Bronchial epithelial cell (primary cell): ENCODE measurements around the gene KRT4. TPM values are rescaled to one million over a fixed set of nuclear protein-coding genes. Genes with fewer than 3 reads are reported as not detected.

Experiments used
- DNase-seq: peaks from one replicate; pipeline ENCODE4 v3.0.0-alpha.2; 2010; ENCODE audit warnings: low read depth
- FAIRE-seq: peaks from 2 replicates; lab custom pipeline; 2011; peaks lifted over from hg19 to GRCh38; lab: Jason Lieb, UNC
- H3K27me3 ChIP-seq: 2 replicates; pipeline ENCODE4 v1.5.1; 2011; ENCODE audit warnings: low read length; ENCODE audit not compliant: control insufficient read depth, insufficient read depth
- H3K36me3 ChIP-seq: 2 replicates; pipeline ENCODE4 v1.5.1; 2011; ENCODE audit warnings: low read length; ENCODE audit not compliant: control insufficient read depth, insufficient read depth
- H3K4me3 ChIP-seq: 2 replicates; pipeline ENCODE4 v1.5.1; 2011; ENCODE audit warnings: mild to moderate bottlenecking, low read depth, low read length, control low read depth
- CTCF ChIP-seq: IDR thresholded peaks from 2 replicates; pipeline ENCODE4 v1.5.1; 2011; ENCODE audit warnings: mild to moderate bottlenecking, moderate library complexity, low read length, control low read depth, inconsistent platforms; ENCODE audit not compliant: insufficient read depth, severe bottlenecking
- total RNA-seq: library from RNA; depleted of rRNA; stranded (reverse); fragments of >200 nt; gene quantifications from 2 replicates; pipeline ENCODE4 v1.2.1, GENCODE V29; 2014

Gene KRT4
- total RNA-seq, 1 donor from 2014 or later, result 66.6 TPM

DNA sequence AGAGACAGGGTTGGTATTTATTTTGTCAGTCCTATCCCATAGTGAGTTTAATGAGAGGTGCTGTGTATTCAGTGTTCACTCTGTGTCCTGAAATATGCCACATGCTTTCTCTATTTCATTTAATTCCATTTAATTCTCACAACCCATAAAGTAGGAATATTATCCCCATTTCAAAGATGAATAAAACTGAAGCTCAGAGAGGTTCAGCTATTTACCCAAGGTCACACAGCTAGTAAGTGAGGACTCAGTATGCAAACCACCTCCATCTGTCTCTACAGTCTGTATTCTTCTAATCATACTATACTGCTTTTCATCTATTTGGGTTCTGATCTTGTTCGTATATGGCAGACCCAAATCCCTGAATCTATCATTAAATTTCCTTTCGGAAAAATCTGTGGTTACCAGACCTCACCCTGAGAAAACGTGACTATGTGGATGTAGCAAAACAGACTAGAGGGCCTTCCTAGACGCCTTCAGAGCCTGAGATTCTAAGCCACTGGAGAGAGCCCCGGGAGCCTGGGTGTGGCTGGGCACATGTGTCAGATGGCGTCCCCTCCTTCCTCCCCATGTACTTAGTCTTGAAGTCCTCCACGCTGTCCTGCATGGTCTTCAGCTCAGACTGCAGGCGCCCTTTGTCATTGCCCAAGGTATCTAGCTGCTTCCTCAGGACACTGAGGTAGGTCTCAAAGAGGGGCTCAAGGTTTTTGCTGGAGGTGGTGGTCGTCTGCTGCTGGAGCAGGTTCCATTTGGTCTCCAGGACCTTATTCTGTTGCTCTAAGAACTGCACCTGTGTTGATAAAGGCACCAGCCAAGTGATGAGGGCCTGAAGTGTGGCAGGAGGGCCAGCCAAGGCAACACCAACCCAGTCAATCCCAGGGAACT is 2.5 kb downstream of the KRT4 start:
- no peak for FAIRE-seq

DNA sequence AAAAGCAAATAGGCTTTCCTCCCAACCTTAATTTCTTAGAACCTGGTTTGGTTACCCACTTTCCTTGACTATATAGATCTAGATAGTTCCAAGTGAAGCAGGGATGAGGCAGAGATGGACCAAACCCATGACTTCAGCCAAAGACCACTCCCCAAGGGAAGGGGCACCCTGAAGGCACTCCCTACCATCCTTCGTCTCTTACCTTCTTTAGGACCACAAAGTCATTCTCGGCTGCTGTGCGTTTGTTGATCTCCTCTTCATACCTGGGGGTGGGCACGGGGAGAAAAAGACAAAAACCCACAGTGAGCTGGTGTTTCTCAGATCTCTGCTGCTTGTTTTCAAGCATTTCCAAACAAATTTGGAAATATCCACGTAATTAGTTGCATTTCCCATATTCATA is 3.4 kb downstream of the KRT4 start:
- DNase-seq, result no peak

More for the DNA sequence above, 2.5 kb downstream of the KRT4 start:
- peaks cover 5% of the 10 kb centered on the region for H3K27me3 ChIP-seq
- TF ChIP-seq CTCF, result no peak
- no peaks in the 10 kb centered on the region for H3K36me3 ChIP-seq
- DNase-seq, result no peak
- H3K4me3 ChIP-seq, result no peak overlapping the region

DNA sequence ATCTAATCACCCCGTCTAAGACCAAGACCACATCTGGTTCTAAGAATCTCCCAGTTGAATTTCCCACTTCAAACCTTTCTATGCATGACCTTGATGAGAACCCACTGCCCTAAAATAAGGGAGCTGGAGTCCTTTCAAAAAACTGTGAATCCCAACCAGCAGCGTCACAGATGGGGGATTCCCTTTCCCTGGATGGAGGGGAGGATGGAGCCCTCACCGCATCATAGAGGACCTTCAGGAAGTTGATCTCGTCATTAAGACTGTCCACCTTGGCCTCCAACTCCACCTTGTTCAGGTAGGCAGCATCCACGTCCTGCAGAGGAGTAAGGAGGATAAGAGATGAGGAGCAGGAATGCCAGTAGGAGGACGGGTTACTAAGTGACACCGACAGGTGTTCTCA is 4.8 kb downstream of the KRT4 start:
- no peak for DNase-seq
- no peak for TF ChIP-seq CTCF
- no peak overlapping the region for H3K4me3 ChIP-seq
- FAIRE-seq, result peak; percentile 13
- H3K27me3 ChIP-seq, result peaks cover 5% of the 10 kb centered on the region
- no peaks in the 10 kb centered on the region for H3K36me3 ChIP-seq

More for the DNA sequence above, 3.4 kb downstream of the KRT4 start:
- peaks cover 5% of the 10 kb centered on the region for H3K27me3 ChIP-seq
- no peak for FAIRE-seq
- no peak overlapping the region for H3K4me3 ChIP-seq
- no peak for TF ChIP-seq CTCF
- H3K36me3 ChIP-seq, result no peaks in the 10 kb centered on the region

- no peak overlapping the region for H3K4me3 ChIP-seq
- no peaks in the 10 kb centered on the region for H3K36me3 ChIP-seq
- TF ChIP-seq CTCF, result no peak
- peaks cover 5% of the 10 kb centered on the region for H3K27me3 ChIP-seq
- no peak for FAIRE-seq
- no peak for DNase-seq
Measured at GRCh38 chr12:52808573-52809160, 5.2 kb downstream of the KRT4 start.

- Histone ChIP-seq H3K4me3 (no peak overlapping the region), H3K27me3 (no peaks in the 10 kb centered on the region), H3K36me3 (no peaks in the 10 kb centered on the region)
- FAIRE-seq (no peak), DNase-seq (no peak)
- no peak for TF ChIP-seq CTCF
Measured at GRCh38 chr12:52807544-52808470, 6.1 kb downstream of the KRT4 start.
